ENCODE measurements around the gene MYO9A. TPM values are rescaled to one million over a fixed set of nuclear protein-coding genes. Genes with fewer than 3 reads are reported as not detected.

MYO9A gene
- total RNA-seq, 1 experiment from 2014 or later, result 23.0 TPM

DNA sequence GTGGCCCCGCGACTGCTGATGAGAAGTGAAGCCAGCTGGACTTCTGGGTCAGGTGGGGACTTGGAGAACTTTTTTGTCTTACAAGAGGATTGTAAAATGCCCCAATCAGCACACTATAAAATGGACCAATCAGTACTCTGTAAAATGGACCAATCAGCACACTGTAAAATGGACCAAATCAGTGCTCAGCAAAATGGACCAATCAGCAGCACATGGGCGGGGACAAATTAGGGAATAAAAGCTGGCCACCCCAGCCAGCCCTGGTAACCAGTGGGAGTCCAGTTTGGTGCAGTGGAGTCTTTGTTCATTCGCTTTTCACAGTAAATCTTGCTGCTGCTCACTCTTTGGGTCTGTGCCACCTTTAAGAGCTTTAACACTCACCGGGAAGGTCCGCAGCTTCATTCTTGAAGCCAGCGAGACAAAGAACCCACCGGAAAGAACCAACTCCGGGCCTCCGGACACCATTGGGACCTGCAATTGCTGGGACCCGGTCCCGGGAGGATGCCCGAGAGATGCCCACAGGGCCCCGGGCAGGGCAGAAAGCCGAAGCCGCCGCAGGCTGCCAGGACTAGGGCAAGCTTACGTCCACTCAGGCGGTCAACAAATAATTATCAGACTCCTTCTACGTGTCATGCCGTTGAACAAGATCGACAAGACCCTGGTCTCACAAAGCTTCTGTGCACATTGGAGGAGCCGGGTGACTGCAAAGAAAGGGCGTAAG lies 315.9 kb downstream of the MYO9A start (continued):
- no peak for TF ChIP-seq SRF (IDR thresholded peaks at IDR 0.05; ENCODE audit: low read depth)

DNA sequence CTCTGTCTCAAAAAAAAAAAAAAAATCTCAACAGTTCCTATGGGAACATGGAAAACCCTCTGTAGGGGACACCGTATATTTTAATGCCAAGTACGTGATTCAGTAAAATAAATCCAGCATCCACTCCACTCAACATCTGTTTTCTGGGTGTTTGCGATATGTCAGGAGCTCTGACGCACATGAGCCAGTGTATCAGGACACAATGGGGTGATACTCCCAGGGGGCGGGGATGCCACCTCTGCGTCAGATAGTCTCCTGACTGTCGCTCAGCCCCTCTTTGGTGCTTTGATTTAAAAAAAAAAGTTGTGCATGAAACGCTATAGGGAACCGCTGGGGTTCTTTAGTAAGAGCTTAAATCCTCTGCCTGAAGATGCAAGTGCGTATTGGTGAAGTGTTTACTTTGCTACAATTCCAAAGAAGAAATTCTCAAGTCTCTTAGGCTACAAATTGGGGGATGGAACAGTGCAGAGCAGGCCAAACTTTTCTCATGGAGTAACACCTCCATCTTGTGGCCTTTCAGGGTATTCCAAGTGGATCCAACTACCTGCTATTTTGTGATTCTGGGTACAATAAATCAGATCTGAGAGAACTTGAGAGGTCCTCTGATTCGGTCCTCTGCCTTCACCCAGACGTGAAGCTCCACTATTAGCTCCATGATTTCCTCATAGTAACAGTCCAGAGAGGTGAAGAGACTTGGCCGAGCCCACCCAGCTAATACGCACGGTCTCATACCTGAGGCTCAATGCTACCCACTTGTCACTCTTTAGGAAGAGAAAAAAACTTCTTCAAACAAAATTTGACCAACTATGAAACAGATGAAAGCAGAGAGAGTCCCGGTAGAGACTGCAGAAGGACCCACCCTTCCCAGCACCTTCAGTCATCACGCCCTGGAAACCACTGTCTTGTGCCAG lies 316.9 kb downstream of the MYO9A start:
- H4K20me1 ChIP-seq (ENCODE audit: insufficient read depth), result no peaks in the 10 kb centered on the region
- intact Hi-C loops (cut with micrococcal nuclease), result loop anchor here (1.0 to 10.0 kb wide), 7 partner anchors 49 to 976 kb away; partner anchors contain the start of gene THSD4
- no peak overlapping the region for H3K4me2 ChIP-seq (ENCODE audit: low read length)
- no peaks in the 10 kb centered on the region for H3K79me2 ChIP-seq (ENCODE audit: insufficient read depth, low read length)
- ATAC-seq (peak; percentile 88), DNase-seq (ENCODE audit: low read depth, low spot score) (peak; percentile 56)
- no peaks in the 10 kb centered on the region for H3K9me2 ChIP-seq (ENCODE audit: insufficient read depth)
- no peaks in the 10 kb centered on the region for H3K36me3 ChIP-seq (ENCODE audit: control insufficient read depth in 1 of 2, insufficient read depth in 2 of 2, low read length in 2 of 2)
- CTCF ChIA-PET, result interaction anchor here (0.7 to 6.8 kb wide), 5 partner anchors 10 to 899 kb away, joined by 3 to 40 read pairs (median 5); no protein-coding TSS in a partner anchor
- H3K4me3 ChIP-seq (replicated peaks in 1 of 2; ENCODE audit: low read depth in 1 of 2, low read length in 2 of 2), result no peak overlapping the region
- POLR2A ChIA-PET, result no interaction called here
- H2AFZ ChIP-seq (ENCODE audit: low read depth, low read length, poor library complexity, severe bottlenecking), result no peak overlapping the region
- TF ChIP-seq TCF7L2 (IDR thresholded peaks at IDR 0.05; ENCODE audit: borderline replicate concordance, extremely low read depth, insufficient read depth, insufficient read length) (no peak), YY1 (IDR thresholded peaks at IDR 0.05; ENCODE audit: extremely low read depth, insufficient replicate concordance, low read depth, low read length) (no peak), FOSL1 (IDR thresholded peaks at IDR 0.05; ENCODE audit: low read depth) (no peak), EZH2phosphoT487 (IDR thresholded peaks at IDR 0.05; ENCODE audit: borderline replicate concordance) (no peak), RAD21 (IDR thresholded peaks at IDR 0.05; ENCODE audit: low read depth) (peak; percentile 94), ZNF274 (IDR thresholded peaks at IDR 0.05; ENCODE audit: low read depth, low read length) (no peak), JUND (IDR thresholded peaks at IDR 0.05) (no peak), CEBPB (IDR thresholded peaks at IDR 0.05; ENCODE audit: low read depth) (no peak), ELF1 (IDR thresholded peaks at IDR 0.05; ENCODE audit: borderline replicate concordance, low read depth) (no peak), POLR2A (IDR thresholded peaks at IDR 0.05; ENCODE audit: borderline replicate concordance, extremely low read depth, insufficient read depth, insufficient read length) (no peak)
- TF ChIP-seq, protein P1, sequence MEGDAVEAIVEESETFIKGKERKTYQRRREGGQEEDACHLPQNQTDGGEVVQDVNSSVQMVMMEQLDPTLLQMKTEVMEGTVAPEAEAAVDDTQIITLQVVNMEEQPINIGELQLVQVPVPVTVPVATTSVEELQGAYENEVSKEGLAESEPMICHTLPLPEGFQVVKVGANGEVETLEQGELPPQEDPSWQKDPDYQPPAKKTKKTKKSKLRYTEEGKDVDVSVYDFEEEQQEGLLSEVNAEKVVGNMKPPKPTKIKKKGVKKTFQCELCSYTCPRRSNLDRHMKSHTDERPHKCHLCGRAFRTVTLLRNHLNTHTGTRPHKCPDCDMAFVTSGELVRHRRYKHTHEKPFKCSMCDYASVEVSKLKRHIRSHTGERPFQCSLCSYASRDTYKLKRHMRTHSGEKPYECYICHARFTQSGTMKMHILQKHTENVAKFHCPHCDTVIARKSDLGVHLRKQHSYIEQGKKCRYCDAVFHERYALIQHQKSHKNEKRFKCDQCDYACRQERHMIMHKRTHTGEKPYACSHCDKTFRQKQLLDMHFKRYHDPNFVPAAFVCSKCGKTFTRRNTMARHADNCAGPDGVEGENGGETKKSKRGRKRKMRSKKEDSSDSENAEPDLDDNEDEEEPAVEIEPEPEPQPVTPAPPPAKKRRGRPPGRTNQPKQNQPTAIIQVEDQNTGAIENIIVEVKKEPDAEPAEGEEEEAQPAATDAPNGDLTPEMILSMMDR (IDR thresholded peaks at IDR 0.05 in 2 of 3, conservative IDR thresholded peaks at IDR 0.05 in 1 of 3; ENCODE audit: borderline replicate concordance in 1 of 3, insufficient read depth in 1 of 3, low read depth in 2 of 3, low read length in 2 of 3), result peak; percentile 74 to 91 (median 82); a peak in 5 of 6 replicates
- TF ChIP-seq, protein P2, sequence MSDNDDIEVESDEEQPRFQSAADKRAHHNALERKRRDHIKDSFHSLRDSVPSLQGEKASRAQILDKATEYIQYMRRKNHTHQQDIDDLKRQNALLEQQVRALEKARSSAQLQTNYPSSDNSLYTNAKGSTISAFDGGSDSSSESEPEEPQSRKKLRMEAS (IDR thresholded peaks at IDR 0.05), result no peak
- TF ChIP-seq, protein P3, sequence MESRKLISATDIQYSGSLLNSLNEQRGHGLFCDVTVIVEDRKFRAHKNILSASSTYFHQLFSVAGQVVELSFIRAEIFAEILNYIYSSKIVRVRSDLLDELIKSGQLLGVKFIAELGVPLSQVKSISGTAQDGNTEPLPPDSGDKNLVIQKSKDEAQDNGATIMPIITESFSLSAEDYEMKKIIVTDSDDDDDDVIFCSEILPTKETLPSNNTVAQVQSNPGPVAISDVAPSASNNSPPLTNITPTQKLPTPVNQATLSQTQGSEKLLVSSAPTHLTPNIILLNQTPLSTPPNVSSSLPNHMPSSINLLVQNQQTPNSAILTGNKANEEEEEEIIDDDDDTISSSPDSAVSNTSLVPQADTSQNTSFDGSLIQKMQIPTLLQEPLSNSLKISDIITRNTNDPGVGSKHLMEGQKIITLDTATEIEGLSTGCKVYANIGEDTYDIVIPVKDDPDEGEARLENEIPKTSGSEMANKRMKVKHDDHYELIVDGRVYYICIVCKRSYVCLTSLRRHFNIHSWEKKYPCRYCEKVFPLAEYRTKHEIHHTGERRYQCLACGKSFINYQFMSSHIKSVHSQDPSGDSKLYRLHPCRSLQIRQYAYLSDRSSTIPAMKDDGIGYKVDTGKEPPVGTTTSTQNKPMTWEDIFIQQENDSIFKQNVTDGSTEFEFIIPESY (IDR thresholded peaks at IDR 0.05; ENCODE audit: extremely low read depth, insufficient replicate concordance, low read length), result no peak
- TF ChIP-seq, protein P4, sequence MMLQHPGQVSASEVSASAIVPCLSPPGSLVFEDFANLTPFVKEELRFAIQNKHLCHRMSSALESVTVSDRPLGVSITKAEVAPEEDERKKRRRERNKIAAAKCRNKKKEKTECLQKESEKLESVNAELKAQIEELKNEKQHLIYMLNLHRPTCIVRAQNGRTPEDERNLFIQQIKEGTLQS (IDR thresholded peaks at IDR 0.05), result no peak
- no peak overlapping the region for H3K9ac ChIP-seq (ENCODE audit: low read length)
- H3K27me3 ChIP-seq (ENCODE audit: insufficient read depth, low read length), result no peaks in the 10 kb centered on the region
- no peaks in the 10 kb centered on the region for H3K9me3 ChIP-seq (ENCODE audit: control insufficient read depth in 1 of 2, insufficient read depth in 1 of 2, low read depth in 1 of 2, low read length in 2 of 2)
- RAD21 ChIA-PET (ENCODE audit: low non-redundant PET in 1 of 2, low total read pairs in 2 of 2, uncharacterized antibody in 2 of 2, unreplicated experiment in 2 of 2), result no interaction called here
- BruUV-seq (replicated peaks), result no TSS peak
- no peaks in the 10 kb centered on the region; a peak in 1 of 4 replicates for H3K4me1 ChIP-seq (ENCODE audit: control insufficient read depth in 1 of 2, insufficient read depth in 2 of 2, low read length in 2 of 2)
- no peak overlapping the region for H3K27ac ChIP-seq (ENCODE audit: low read depth, low read length)
